Transverse colon (tissue), 4 donors: ENCODE data around the gene RPS6KA2. TPM values are rescaled to one million over a fixed set of nuclear protein-coding genes. Genes with fewer than 3 reads are reported as not detected.

Source experiments
- DNase-seq: peaks from one replicate; pipeline ENCODE4 v3.0.0-alpha.2; 2019
- H3K27ac ChIP-seq, 4 donors: fragments of 200-600 bp; sonication (generic); 2 replicates each; pipeline ENCODE4 v1.5.1; 2016 to 2018; ENCODE audit warnings: inconsistent platforms in 4 of 4
- H3K27me3 ChIP-seq: fragments of 200-600 bp; sonication (generic); 2 replicates; pipeline ENCODE4 v1.5.1; 2017; ENCODE audit warnings: inconsistent platforms
- H3K36me3 ChIP-seq, 4 donors: fragments of 200-600 bp; sonication (generic); 2 replicates each; pipeline ENCODE4 v1.5.1; 2017 to 2019; ENCODE audit warnings: inconsistent platforms in 4 of 4
- H3K4me1 ChIP-seq, 4 donors: fragments of 200-600 bp; sonication (generic); 2 replicates each; pipeline ENCODE4 v1.5.1; 2017 to 2020; ENCODE audit warnings: inconsistent platforms in 4 of 4
- H3K4me3 ChIP-seq, 4 donors: fragments of 200-600 bp; sonication (generic); 1 replicate in 1 of 4; 2 replicates in 3 of 4; pipeline versions ENCODE4 v1.5.1 to v1.6.1; 2017 to 2019; ENCODE audit warnings: inconsistent platforms in 4 of 4
- H3K9me3 ChIP-seq, 2 donors: fragments of 200-600 bp; sonication (generic); 2 replicates each; pipeline ENCODE4 v1.5.1; 2017 to 2019; ENCODE audit warnings: inconsistent platforms in 2 of 2
- EP300 ChIP-seq: sonication (generic); formaldehyde crosslinking; IDR thresholded peaks from one replicate; pipeline ENCODE4 v1.6.1; 2017; ENCODE audit warnings: antibody characterized with exemption, low read depth
- POLR2A ChIP-seq: fragments of 450-650 bp; IDR thresholded peaks from one replicate; pipeline ENCODE4 v1.6.1; 2016; ENCODE audit warnings: antibody characterized with exemption, mild to moderate bottlenecking, moderate library complexity
- POLR2AphosphoS5 ChIP-seq, 3 donors: sonication (generic); formaldehyde crosslinking; IDR thresholded peaks; one replicate each; pipeline ENCODE4 v1.6.1; 2016; ENCODE audit warnings: antibody characterized with exemption in 3 of 3
- WGBS, 2 donors: methylation state at CpG; one replicate each; pipeline ENCODE4 v1.1.5; 2018; ENCODE audit warnings: low coverage in 1 of 2; 5-methylcytosine and 5-hydroxymethylcytosine counted together
- in situ Hi-C, 4 donors: fragments of 200-750 bp; cut with MboI; loops; one replicate each; pipeline versions ENCODE4 v1.15.0 to v1.15.1; 2017; ENCODE audit warnings: low sequenced_read_pairs in 3 of 4, low pct_ligation_motif_present in 1 of 4, low pct_unique_long_range_greater_than_20kb in 1 of 4
- intact Hi-C: fragments of 100-400 bp; cut with DNase I; formaldehyde crosslinking; loops from one replicate; pipeline ENCODE4 v1.15.1; 2023; ENCODE audit warnings: low total_unique reads
- total RNA-seq, 4 donors: library from RNA; depleted of rRNA; stranded (reverse); fragments of >200 nt; gene quantifications; one replicate each; pipeline ENCODE4 v1.1.0, GENCODE V29; 2016
- TF ChIP-seq, protein P1 (sequence below), 5 experiments: fragments of 200-600 bp in 3 of 5; fragments of 450-650 bp in 2 of 5; sonication (generic) in 3 of 5; IDR thresholded peaks; 1 replicate in 2 of 5; 2 replicates in 3 of 5; pipeline ENCODE4 v1.5.1; 2016 to 2017; ENCODE audit warnings: antibody characterized with exemption in 5 of 5, inconsistent platforms in 3 of 5, mild to moderate bottlenecking in 2 of 5, moderate library complexity in 1 of 5

Gene RPS6KA2
- total RNA-seq, 4 donors from 2014 or later, result 9.6 to 41.1 (median 15.4) TPM

DNA sequence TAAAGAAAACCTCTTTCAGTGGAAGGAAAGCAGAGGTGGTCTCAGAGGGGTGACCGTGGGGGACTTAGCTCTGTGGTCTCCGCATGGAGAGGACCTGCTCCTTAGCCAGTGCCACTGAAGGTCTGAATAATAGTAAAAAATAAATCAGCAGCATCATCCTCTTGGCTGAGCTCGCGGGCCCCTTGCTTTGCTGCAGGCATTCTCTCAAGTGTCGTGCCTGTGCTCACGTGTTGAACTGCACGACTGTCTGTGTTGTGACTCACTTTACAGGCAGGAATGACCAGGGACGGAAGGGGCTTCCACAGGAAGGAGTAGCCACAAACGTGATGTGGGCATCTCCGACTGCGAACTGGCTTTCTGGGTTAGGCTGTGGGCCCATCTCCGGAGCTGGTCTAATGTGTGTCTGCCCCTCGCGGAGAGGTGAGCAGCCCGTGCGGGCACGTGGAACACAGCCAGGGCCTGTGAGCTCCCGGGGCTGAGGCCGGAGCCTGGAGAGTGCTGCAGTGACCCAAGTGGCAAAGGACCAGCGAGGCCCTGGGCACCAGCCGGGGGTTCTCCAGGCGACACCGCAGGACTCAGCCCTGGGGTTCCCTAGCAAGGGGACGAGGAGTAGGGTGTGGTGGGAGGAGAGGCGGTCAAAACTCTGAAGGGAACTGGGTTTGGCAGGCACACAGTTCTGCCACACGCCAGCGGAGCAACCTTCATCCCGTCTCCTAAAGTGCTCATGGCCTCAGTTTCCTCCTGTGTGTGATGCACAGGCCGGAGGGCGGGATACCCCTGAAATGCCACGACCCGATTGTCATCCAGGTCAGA lies 129.8 kb downstream of the RPS6KA2 start:
- in situ Hi-C loops, result no loop called here
- H3K4me1 ChIP-seq, result no peaks in the 10 kb centered on the region
- H3K36me3 ChIP-seq, result no peaks in the 10 kb centered on the region
- no peaks in the 10 kb centered on the region for H3K9me3 ChIP-seq
- DNase-seq, result no peak
- WGBS, 2 donors, result 89% methylated on average over 29 of the region's 32 CpGs; no CpG with 5 or more reads in 1 of the 2 donors
- TF ChIP-seq, protein P1, sequence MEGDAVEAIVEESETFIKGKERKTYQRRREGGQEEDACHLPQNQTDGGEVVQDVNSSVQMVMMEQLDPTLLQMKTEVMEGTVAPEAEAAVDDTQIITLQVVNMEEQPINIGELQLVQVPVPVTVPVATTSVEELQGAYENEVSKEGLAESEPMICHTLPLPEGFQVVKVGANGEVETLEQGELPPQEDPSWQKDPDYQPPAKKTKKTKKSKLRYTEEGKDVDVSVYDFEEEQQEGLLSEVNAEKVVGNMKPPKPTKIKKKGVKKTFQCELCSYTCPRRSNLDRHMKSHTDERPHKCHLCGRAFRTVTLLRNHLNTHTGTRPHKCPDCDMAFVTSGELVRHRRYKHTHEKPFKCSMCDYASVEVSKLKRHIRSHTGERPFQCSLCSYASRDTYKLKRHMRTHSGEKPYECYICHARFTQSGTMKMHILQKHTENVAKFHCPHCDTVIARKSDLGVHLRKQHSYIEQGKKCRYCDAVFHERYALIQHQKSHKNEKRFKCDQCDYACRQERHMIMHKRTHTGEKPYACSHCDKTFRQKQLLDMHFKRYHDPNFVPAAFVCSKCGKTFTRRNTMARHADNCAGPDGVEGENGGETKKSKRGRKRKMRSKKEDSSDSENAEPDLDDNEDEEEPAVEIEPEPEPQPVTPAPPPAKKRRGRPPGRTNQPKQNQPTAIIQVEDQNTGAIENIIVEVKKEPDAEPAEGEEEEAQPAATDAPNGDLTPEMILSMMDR (IDR thresholded peaks at IDR 0.05), result no peak
- no peak for TF ChIP-seq EP300
- H3K4me3 ChIP-seq, result no peak overlapping the region
- H3K27ac ChIP-seq, result no peak overlapping the region
- no peaks in the 10 kb centered on the region for H3K27me3 ChIP-seq
- intact Hi-C loops, result no loop called here

DNA sequence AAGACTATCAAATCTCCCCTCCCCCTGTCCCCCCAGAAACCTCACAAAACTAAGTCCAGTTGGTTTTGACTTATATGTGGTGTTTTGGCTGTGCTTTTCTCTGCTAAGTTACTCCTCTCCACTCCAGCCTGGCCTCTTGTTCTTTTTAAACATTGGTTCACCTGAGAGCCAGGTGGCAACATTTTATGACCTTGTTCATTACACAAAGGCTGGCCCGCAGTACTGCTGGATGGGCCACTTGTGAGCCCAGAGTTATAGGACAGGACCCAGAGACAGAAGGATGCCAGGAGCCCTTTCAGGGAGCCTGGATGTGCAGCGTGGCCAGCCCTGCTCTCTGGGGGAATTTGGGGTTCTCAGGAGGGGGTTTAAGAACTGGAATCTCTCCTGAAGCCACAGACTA lies 130.6 kb downstream of the RPS6KA2 start:
- Histone ChIP-seq H3K36me3 (no peaks in the 10 kb centered on the region), H3K9me3 (no peaks in the 10 kb centered on the region), H3K27me3 (no peaks in the 10 kb centered on the region), H3K4me3 (no peak overlapping the region), H3K4me1 (peaks cover 0 to 1% (median 0%) of the 10 kb centered on the region in 4 donors), H3K27ac (no peak overlapping the region)
- WGBS, 2 donors, result 60% methylated on average over 2 of the region's 2 CpGs; no CpG with 5 or more reads in 1 of the 2 donors
- TF ChIP-seq, protein P1 (IDR thresholded peaks at IDR 0.05), result no peak
- TF ChIP-seq EP300 (no peak), POLR2A (no peak), POLR2AphosphoS5 (IDR thresholded peaks at IDR 0.05) (no peak)
- in situ Hi-C loops, result no loop called here
- no peak for DNase-seq
- intact Hi-C loops, result no loop called here

DNA sequence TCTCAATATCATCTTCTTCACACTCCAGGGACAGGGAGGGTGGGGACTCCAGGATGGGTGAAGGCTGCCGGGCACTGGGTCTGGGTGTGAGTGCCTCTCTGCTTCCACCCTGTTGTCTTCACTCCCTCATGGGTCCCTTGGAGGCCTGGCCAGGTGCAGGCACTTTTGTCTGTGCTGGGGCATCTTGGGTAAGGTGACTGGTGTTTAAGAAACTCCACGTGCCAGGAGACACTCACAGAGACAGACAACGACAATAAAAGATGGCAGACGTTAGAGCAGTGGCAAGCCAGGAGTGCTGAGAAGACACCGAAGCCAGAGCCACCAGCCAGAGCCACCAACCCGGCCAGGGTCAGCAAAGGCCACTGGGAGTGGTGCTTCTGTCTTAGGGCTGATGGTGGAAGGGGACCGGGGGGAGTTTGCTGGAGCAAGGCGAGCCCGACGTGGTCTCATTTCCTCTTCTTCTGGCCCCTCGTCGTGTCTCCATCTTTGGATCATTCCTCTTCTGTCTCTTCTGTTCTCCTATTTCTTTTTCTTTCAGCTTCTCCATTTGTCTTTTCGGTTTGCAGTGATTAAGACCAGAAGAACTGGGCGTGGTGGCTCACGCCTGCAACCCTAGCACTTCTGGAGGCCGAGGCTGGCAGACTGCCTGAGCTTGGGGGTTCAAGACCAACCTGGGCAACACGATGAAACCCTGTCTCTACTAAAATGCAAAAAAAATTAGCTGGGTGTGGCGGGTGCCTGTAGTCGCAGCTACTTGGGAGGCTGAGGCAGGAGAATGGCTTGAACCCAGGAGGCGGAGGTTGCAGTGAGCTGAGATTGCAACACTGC lies 131.3 kb downstream of the RPS6KA2 start:
- Histone ChIP-seq H3K27ac (no peak overlapping the region), H3K9me3 (no peaks in the 10 kb centered on the region), H3K36me3 (no peaks in the 10 kb centered on the region), H3K4me3 (no peak overlapping the region), H3K4me1 (peaks cover 0 to 3% (median 0%) of the 10 kb centered on the region in 4 donors), H3K27me3 (no peaks in the 10 kb centered on the region)
- in situ Hi-C loops, result no loop called here
- DNase-seq, result no peak
- 80 to 83% methylated on average over 14 to 20 of the region's 20 CpGs for WGBS, 2 donors
- intact Hi-C loops, result no loop called here
- TF ChIP-seq EP300 (no peak), POLR2A (no peak), POLR2AphosphoS5 (IDR thresholded peaks at IDR 0.05) (no peak)

DNA sequence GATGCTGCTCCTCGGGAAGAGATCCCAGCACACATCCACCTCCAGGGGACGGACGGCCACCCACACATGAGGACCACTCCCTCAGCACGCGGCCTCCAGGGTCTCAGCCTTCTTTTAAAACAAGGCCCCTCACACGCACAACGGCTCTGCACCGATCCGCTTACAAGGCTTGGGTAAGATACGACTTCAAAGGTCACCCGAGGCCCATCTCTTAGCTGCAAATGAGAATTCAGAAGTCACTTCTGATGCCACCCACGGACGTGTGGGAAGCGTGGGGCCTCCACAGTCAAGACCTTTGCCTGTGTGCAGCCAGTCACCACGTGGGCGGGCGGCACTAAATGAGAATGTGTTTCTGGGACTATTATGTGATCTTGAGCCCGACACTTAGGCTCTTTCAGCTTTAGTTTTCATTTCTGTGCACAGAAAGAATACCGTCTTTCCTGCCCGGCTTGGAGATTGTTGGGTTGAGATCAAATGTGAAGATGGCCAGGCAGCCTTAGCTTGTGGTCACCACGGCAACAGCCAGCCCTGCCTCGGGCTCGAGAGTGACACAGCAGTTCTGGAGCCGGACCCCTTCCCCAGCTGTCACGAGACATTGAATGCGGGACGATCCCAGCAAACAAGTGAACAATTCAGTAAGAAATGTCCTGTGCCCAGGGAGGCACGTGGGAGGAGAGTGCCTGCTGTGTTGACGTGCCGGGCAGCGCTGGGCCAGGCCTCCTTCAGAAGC lies 132.1 kb downstream of the RPS6KA2 start:
- in situ Hi-C loops (no loop called here), intact Hi-C loops (no loop called here)
- Histone ChIP-seq H3K4me3 (no peak overlapping the region), H3K27me3 (no peaks in the 10 kb centered on the region), H3K4me1 (peaks cover 0 to 3% (median 0%) of the 10 kb centered on the region in 4 donors), H3K27ac (no peak overlapping the region), H3K36me3 (no peaks in the 10 kb centered on the region), H3K9me3 (no peaks in the 10 kb centered on the region)
- TF ChIP-seq, protein P1 (IDR thresholded peaks at IDR 0.05), result no peak
- no peak for TF ChIP-seq EP300
- TF ChIP-seq POLR2A, result no peak
- no peak for TF ChIP-seq POLR2AphosphoS5 (IDR thresholded peaks at IDR 0.05)
- no peak for DNase-seq
- 89% methylated on average over 31 of the region's 31 CpGs; no CpG with 5 or more reads in 1 of the 2 donors for WGBS, 2 donors
